Activated T-helper 1 cell treated with Interleukin-2 at 50 U/mL for 16 hours (primary cell): ENCODE measurements around the gene ATP5ME.
"Not testable (repeated sequence)": the region's sequence is repeated elsewhere in the genome, so short reads cannot be mapped to it uniquely, and the experiment has no call there.

ENCODE experiments used
- DNase-seq: peaks from one replicate; pipeline ENCODE4 v3.0.0-alpha.2; 2020; ENCODE audit warnings: low read depth

Gene ATP5ME

GRCh38 chr4:704971-705277 is 30.8 kb upstream of the ATP5ME start:
- no peak for DNase-seq

GRCh38 chr4:704198-704891 is 30.3 kb upstream of the ATP5ME start:
- no peak for DNase-seq

DNA sequence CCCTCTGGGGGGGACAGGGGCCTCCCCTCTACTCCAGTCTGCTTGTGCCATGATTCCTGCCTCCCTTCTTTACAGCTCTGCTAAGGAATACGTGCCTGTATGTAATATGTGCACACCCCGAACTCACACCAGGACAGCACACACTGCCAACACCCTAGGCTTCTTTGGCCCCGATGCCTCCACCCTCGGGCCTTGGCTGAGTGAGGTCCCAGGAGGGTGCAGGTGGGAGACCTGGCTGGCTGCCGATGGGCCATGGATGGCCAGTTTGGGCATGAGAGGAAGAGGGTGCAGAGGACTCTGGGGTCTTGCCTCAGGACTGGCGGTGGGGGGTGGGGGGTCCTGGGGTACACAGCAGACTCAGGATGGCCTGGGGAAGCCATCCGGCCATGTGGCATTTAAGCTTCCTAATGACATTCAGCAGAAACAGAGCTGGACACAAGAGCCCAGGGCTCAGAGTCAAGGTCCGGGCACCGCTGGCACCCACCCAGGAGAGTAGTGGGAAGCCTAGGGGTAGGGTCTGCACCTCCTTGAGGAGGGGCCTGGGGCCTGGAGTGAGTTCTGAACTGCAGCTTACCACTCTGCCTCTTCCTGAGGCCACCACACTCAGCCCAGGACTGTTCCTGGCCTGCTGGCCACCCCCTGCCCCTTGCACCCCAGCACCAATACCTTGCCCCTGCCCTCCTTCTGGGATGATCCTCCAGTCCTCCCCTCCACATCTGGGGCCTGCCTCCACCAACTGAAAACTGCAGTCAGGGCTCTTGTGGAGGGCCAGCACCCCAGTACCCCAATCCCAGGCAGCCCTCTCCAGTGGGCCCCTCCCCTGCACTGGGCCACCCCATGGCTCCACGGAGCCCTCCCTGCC is 29.5 kb upstream of the ATP5ME start:
- no peak for DNase-seq

GRCh38 chr4:702618-703048 is 28.6 kb upstream of the ATP5ME start:
- no peak for DNase-seq

DNA sequence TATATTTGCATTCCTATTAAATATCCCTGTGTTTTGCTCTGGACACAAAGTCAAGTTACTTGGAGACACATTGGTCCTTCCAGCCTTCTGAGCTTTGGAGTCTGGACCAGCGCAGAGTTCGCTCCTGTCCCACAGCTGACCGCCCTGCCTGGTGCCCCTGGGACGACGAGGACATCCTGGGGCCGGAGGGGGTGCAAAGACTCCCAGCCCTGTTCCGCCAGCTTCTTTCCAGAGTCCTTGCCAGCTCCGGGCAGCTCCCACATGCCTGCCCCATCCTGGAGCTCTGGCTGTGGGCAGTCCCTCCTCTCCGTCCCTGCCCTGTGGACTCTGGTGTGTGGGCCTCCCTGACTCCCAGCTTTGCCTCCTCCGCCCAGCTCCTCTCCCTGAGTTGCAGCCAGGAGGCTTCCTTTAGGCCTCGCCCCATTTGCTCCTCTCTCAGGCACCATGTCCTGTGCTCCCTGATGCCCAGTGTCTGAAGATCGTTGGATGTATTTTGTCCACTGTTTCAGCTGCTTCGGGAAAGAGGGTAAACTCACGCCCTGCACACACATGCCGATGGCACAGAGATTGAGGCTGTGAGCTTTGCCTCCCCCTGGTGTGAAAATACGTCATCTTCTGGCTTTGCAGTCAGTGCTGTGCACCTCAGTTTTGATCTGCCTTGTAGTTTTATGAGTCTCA is 26.6 kb upstream of the ATP5ME start:
- no peak for DNase-seq

- no peak for DNase-seq
Observed at GRCh38 chr4:699816-700580, 25.9 kb upstream of the ATP5ME start.

DNA sequence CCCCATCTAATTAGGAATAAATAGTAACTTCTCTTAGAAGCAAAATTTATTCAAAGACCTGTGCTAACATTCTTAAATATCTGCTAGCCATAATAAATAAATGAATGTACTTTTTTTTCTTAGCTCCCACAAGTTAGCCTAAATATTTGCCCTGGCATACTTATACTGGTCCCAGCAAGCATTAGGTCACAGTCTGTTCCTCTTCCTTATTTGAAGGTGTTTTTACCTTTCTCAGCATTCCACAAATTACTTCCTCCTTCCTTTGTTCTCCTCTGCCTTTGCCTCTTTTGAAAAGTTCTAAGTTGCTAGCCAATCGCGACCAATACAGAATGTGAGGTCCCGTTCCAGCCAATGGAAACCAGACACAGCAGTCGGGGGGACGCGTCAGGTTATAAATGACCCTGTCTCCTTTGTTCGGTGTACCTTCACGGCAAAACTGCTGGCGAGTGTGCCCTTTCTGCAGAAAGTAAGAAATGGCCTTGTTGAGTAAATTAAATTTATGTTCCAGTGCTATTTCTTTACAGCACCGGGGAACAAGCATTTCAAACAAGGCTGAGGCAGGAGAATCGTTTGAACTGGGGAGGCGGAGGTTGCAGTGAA is 20.4 kb upstream of the ATP5ME start:
- not testable (repeated sequence) for DNase-seq

GRCh38 chr4:692771-693554 is 18.9 kb upstream of the ATP5ME start:
- DNase-seq = no peak

- DNase-seq = no peak
Observed at GRCh38 chr4:689723-690122, 15.6 kb upstream of the ATP5ME start.

DNA sequence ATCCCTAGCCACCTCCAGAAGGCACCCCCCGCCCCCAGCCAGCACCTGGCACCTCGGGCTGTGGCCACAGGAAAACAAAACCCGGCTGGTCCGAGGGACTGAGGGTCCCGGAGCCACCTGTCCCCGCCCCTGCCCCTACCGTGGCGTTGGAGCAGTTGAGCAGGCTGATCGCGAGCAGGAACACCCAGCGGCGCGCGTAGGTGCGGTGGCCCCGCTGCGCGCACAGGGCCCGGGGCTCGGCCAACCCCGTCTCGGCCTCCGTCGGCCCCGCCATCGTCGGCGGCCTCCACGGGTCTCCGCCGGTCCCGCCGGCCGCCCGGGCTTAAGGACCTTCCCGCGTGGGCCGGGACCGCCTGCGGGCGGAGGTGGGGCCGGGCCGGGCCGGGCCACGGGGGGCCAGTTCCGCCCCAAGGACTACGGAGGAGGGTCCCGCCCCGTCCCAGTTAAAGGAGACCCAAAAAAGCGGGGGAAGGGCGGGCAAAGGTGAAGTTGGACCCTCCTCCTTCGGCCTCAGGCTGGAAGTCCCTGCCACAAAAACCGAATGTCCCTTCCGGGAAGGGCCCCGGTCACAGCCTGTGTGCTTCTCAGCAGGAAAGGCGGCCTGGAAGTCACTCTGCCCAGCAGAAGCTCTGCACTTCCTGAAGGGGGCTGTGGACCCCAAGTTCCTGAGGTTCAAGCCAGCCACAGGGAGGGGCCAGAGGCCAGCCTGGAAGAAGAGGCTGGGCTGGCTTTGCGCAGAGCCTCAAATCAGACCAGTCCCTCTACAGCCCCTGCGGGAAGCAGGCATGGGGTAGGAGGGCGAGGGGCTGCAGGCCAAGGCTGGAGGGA is 15.0 kb upstream of the ATP5ME start, which contains the start of gene SLC49A3:
Gene SLC49A3 (minus strand): TSS at position 298 of the 828 bp plus-strand sequence. CDS start 24 bp downstream, at position 274.
- no peak for DNase-seq

DNA sequence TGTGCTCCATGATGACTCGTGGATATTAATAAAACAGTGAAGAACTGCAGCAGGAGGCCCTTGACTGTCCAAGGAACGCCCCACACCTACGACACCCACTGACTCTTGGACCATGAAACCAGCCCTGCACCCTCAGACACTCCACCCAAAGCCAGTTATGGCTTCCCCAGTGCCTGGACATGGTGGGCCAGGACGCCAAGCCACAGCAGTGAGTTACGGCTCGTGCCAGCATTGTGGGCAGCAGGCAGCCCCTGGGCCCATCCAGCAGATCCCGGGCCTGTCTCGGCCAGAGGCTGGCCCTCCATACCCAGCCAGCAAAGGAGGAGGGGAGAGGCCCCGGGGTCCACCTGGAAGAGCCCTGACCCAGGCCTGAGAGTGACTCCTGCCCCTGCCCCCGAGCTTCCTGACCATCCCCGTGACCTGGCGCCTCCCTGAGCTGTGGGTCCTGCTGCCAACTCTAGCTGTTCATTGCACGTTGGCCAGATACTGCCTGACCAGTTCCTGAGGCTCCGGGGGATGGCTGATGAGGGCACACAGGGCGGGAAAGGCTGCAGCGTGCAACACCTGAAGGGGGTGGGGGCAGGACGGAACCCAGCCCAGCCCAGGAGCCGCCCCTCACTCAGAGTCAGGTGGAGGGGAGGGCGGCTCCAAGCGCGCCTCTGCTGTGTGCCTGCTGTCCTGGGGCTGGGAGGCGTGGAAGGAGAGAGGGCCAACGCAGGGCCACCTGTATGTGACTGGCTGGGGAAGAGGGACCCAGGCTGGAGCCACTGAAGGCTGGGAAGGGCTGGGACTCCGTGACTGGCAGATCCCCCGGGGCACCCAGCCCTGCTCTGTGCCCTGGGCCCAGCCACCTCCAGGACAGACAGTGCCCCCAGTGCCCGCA is 14.1 kb upstream of the ATP5ME start:
- DNase-seq = no peak

GRCh38 chr4:687048-687970 is 13.2 kb upstream of the ATP5ME start:
- DNase-seq = no peak

GRCh38 chr4:686413-687040 is 12.5 kb upstream of the ATP5ME start:
- no peak for DNase-seq

GRCh38 chr4:685679-686412 is 11.8 kb upstream of the ATP5ME start:
- no peak for DNase-seq

DNA sequence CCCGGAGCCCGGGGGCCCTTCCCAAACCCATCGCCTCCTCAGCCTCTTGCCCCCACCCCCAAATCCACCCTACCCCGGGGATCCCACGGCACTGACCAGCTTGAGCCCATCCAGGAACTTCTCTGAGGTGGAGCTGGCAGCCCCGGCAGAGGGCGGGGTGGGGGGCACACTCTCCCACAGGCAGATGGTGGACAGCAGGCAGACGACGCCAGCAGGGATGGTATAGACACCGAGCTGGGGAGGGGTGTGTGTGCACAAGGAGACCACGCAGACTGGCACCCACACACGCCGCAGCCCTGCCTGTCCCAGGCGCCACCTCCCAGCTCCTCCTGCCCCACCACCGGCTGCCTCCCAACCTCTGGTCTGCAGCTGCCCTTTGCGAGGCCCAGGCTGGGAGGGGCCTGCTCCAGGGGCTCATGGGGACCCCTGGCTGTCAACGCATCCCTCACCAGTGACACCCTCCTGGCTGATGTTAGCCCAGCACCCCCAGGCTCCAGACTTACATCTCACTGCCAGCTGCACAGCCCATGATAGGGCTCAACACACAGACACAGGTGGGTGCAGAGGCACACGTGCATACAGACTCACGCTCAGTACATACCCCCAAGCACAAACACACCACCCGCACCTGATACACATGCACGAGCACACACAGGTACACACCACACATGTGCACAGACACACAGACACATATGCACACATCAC is 10.7 kb upstream of the ATP5ME start:
- DNase-seq = no peak
